Neural crest cell (in vitro differentiated cells): ENCODE measurements around the gene PEAK3. TPM values are rescaled to one million over a fixed set of nuclear protein-coding genes. Genes with fewer than 3 reads are reported as not detected.

Experiments
- DNase-seq: peaks from one replicate; pipeline ENCODE4 v3.0.0; 2021; ENCODE audit warnings: low read depth, mixed read lengths, low spot score
- H3K27ac Mint-ChIP-seq: one replicate; pipeline ENCODE4 v1.8.0; 2021; ENCODE audit warnings: mild to moderate bottlenecking, mixed read lengths; ENCODE audit not compliant: unreplicated experiment
- H3K27me3 Mint-ChIP-seq: 2 replicates; pipeline ENCODE4 v1.8.0; 2021; ENCODE audit warnings: low read depth, mild to moderate bottlenecking, mixed read lengths
- H3K36me3 Mint-ChIP-seq: 2 replicates; pipeline ENCODE4 v1.8.0; 2021; ENCODE audit warnings: low read depth, mild to moderate bottlenecking, mixed read lengths
- H3K4me1 Mint-ChIP-seq: 2 replicates; pipeline ENCODE4 v1.8.0; 2021; ENCODE audit warnings: mixed read lengths
- H3K4me3 Mint-ChIP-seq: one replicate; pipeline ENCODE4 v1.8.0; 2021; ENCODE audit warnings: mild to moderate bottlenecking, mixed read lengths
- H3K9me3 Mint-ChIP-seq: 2 replicates; pipeline ENCODE4 v1.8.0; 2021; ENCODE audit warnings: mixed read lengths
- CTCF ChIP-seq: fragments of 200-600 bp; sonication (generic); conservative IDR thresholded peaks from 2 replicates; pipeline ENCODE4 v1.5.0; 2021; ENCODE audit warnings: antibody characterized with exemption, mild to moderate bottlenecking
- total RNA-seq: library from RNA; stranded (reverse); gene quantifications from 2 replicates; pipeline ENCODE4 v1.2.1, GENCODE V29; 2021

The PEAK3 gene
- total RNA-seq, 1 donor from 2014 or later, result not detected

DNA sequence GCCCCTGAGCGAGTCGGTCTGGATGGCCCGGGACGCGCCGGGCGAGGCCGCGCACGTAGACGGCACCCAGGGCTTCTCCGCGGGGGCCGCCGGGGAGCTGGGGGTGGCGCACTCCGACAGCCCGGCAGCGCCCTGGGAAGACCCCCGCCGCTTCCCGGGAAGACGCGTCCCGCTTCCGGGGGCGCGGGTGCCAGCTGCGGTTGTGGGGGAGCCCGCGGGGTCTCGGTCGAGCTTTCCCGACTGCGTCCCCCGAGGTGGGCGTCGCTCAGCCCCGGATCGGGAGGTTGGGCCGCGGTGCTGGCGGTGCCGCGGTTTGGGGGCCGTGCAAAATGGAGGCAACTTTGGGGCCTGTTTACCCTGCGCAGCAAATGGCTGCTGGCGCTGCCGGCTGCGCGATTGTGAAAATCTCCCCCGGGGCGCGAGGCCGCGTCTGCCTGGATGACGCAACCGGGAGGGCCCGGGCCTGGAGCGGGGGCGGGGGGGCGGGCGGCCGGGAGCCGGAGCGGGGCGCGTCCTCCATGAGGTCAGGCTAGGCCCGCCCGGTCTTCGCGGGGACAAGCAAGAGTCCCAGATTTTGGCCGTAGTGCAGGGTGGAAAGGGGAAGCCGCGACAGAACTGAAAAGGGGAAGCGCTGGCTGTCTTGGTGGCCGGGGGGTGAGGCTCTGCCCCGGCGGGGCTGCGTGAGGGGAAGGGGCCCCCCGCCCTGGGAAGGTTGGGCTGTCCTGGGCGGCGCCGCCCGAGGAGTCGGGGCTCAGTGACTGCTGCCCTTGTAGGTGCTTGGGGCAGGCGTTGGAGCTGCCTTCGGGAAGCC, 11.3 kb downstream of the PEAK3 start:
- Mint-ChIP-seq H3K9me3 (no peaks in the 10 kb centered on the region), H3K27ac (no peak overlapping the region), H3K4me1 (peaks cover 30% of the 10 kb centered on the region), H3K36me3 (peaks cover 12% of the 10 kb centered on the region), H3K27me3 (peaks cover 10% of the 10 kb centered on the region), H3K4me3 (peak overlapping the region; percentile 93)
- peak; percentile 48 for DNase-seq
- no peak for TF ChIP-seq CTCF

- Mint-ChIP-seq H3K4me1 (peaks cover 27% of the 10 kb centered on the region), H3K27ac (peak overlapping the region; percentile 71), H3K9me3 (no peaks in the 10 kb centered on the region), H3K27me3 (peaks cover 8% of the 10 kb centered on the region), H3K36me3 (peaks cover 11% of the 10 kb centered on the region), H3K4me3 (peak overlapping the region; percentile 94)
- no peak for DNase-seq
- TF ChIP-seq CTCF, result no peak
These were observed 11.9 kb downstream of the PEAK3 start for GRCh38 chr19:2270157-2270422.

- Mint-ChIP-seq H3K4me1 (peaks cover 24% of the 10 kb centered on the region), H3K36me3 (peaks cover 8% of the 10 kb centered on the region), H3K27me3 (peaks cover 7% of the 10 kb centered on the region), H3K9me3 (no peaks in the 10 kb centered on the region), H3K27ac (peak overlapping the region; percentile 92), H3K4me3 (peak overlapping the region; percentile 94)
- peak; percentile 99 for DNase-seq
- TF ChIP-seq CTCF, result peak; percentile 47
These were observed 12.5 kb downstream of the PEAK3 start for GRCh38 chr19:2269244-2270156.

- TF ChIP-seq CTCF, result no peak
- H3K27me3 Mint-ChIP-seq, result peaks cover 3% of the 10 kb centered on the region
- peaks cover 19% of the 10 kb centered on the region for H3K4me1 Mint-ChIP-seq
- DNase-seq, result no peak
- peak overlapping the region; percentile 35 for H3K27ac Mint-ChIP-seq
- H3K36me3 Mint-ChIP-seq, result peaks cover 5% of the 10 kb centered on the region
- peak overlapping the region; percentile 94 for H3K4me3 Mint-ChIP-seq
- no peaks in the 10 kb centered on the region for H3K9me3 Mint-ChIP-seq
These were observed 13.1 kb downstream of the PEAK3 start for GRCh38 chr19:2268861-2269243.

DNA sequence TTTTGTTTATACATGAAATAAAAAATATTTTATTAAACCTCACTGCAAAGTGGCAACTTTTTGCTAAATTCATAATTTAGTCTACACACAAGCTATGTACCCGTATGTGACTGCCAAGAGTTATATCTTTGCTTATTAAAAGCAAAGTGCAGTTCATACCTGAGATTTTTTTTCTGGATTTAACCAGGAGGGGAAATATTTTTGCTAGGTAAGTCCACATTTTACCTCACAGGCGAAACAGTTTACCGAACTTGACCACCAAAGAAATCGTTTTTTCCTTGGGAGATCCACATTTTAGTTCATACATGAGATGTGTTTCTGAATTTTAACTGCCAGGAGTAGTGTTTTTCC, 13.5 kb downstream of the PEAK3 start:
- Mint-ChIP-seq H3K27ac (no peak overlapping the region), H3K36me3 (peaks cover 4% of the 10 kb centered on the region), H3K27me3 (no peaks in the 10 kb centered on the region), H3K4me1 (peaks cover 16% of the 10 kb centered on the region), H3K9me3 (no peaks in the 10 kb centered on the region), H3K4me3 (peak overlapping the region; percentile 94)
- no peak for TF ChIP-seq CTCF
- no peak for DNase-seq
